ENCODE results near the gene GAS2L1.

DNA sequence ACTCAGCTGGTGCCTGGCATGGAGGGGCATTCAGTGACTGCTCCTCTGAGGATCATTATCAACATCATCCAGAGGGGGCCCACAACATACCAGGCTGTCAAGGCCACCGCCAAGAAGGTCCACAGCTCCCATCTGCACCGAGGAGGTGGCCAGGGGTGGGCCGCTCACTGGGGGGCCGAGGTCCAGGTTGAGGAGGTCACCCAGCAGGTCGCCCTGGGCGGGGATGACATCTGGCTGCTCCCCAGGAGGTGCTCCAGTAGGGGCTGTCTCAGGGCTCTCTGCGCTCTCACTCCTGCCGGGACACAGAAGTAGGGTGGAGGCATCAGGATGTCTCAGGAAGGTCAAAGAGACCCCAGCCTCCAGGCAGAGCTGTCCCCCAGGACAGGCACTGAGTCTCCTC is 34.1 kb downstream of the GAS2L1 start:
- no peak for TF ChIP-seq EZH2phosphoT487 (conservative IDR thresholded peaks at IDR 0.05; ENCODE audit: low read length)
- TF ChIP-seq, protein P1, sequence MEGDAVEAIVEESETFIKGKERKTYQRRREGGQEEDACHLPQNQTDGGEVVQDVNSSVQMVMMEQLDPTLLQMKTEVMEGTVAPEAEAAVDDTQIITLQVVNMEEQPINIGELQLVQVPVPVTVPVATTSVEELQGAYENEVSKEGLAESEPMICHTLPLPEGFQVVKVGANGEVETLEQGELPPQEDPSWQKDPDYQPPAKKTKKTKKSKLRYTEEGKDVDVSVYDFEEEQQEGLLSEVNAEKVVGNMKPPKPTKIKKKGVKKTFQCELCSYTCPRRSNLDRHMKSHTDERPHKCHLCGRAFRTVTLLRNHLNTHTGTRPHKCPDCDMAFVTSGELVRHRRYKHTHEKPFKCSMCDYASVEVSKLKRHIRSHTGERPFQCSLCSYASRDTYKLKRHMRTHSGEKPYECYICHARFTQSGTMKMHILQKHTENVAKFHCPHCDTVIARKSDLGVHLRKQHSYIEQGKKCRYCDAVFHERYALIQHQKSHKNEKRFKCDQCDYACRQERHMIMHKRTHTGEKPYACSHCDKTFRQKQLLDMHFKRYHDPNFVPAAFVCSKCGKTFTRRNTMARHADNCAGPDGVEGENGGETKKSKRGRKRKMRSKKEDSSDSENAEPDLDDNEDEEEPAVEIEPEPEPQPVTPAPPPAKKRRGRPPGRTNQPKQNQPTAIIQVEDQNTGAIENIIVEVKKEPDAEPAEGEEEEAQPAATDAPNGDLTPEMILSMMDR (IDR thresholded peaks at IDR 0.05; ENCODE audit: insufficient read depth, low read length, poor library complexity, severe bottlenecking): no peak

Data from SU-DHL-6 (cell line).